H1 (cell line): ENCODE measurements around the gene SLC4A1. TPM values are rescaled to one million over a fixed set of nuclear protein-coding genes. Genes with fewer than 3 reads are reported as not detected.
A peak's percentile ranks its signal among the peaks of the same experiment; 100 is the strongest.

ENCODE experiments used
- CTCF ChIA-PET: fragments of 300-600 bp; sonication (Branson Sonifier 250); formaldehyde crosslinking; loops from one replicate; lab custom pipeline; 2021; ENCODE audit not compliant: partially characterized antibody; lab: Charles Lee
- POLR2A ChIA-PET: fragments of 300-600 bp; sonication (Branson Sonifier 250); formaldehyde crosslinking; loops from one replicate; lab custom pipeline; 2021; ENCODE audit warnings: inconsistent platforms; ENCODE audit not compliant: partially characterized antibody; lab: Charles Lee
- DNase-seq, 2 experiments: peaks; one replicate each; pipeline versions ENCODE4 v3.0.0 to v3.0.0-alpha.2; 2010 to 2022; ENCODE audit warnings: low spot score in 2 of 2, low read depth in 1 of 2, mixed read lengths in 1 of 2
- FAIRE-seq: peaks from 2 replicates; lab custom pipeline; 2011; peaks lifted over from hg19 to GRCh38; lab: Jason Lieb, UNC
- H2AFZ ChIP-seq: 2 replicates; pipeline ENCODE4 v1.8.1; 2012; ENCODE audit warnings: low read length, inconsistent platforms
- H2AK5ac ChIP-seq: 2 replicates; pipeline ENCODE4 v1.6.1; 2013; ENCODE audit warnings: low read depth, low read length
- H2BK120ac ChIP-seq: replicated peaks from 2 replicates; pipeline ENCODE3; 2013; ENCODE audit warnings: low read depth, low read length, inconsistent platforms
- H2BK12ac ChIP-seq: 2 replicates; pipeline ENCODE4 v1.6.1; 2013; ENCODE audit warnings: low read depth, low read length
- H2BK15ac ChIP-seq: 2 replicates; pipeline ENCODE4 v1.6.1; 2013; ENCODE audit warnings: low read length
- H2BK20ac ChIP-seq: 2 replicates; pipeline ENCODE4 v1.6.1; 2013; ENCODE audit warnings: low read length
- H2BK5ac ChIP-seq: 2 replicates; pipeline ENCODE4 v1.6.1; 2013; ENCODE audit warnings: low read depth, low read length
- H3K14ac ChIP-seq: 2 replicates; pipeline ENCODE4 v1.6.1; 2013; ENCODE audit warnings: inconsistent platforms; ENCODE audit not compliant: insufficient read length
- H3K18ac ChIP-seq: 2 replicates; pipeline ENCODE4 v1.6.1; 2013; ENCODE audit warnings: low read length; ENCODE audit errors: extremely low read depth
- H3K23ac ChIP-seq: 2 replicates; pipeline ENCODE4 v1.6.1; 2013; ENCODE audit warnings: inconsistent platforms; ENCODE audit not compliant: insufficient read length
- H3K23me2 ChIP-seq: 2 replicates; pipeline ENCODE4 v1.6.1; 2013; ENCODE audit warnings: low read depth, low read length
- H3K27ac ChIP-seq: 2 replicates; pipeline ENCODE4 v1.6.1; 2011; ENCODE audit warnings: low read depth, low read length, inconsistent platforms
- H3K27me3 ChIP-seq, 4 experiments: replicated peaks in 1 of 4; 1 replicate in 1 of 4; 2 replicates in 3 of 4; pipeline versions ENCODE4 v1.6.1 to v1.8.1; 2011 to 2013; ENCODE audit warnings: low read length in 3 of 4, mild to moderate bottlenecking in 3 of 4, inconsistent platforms in 2 of 4, mixed read lengths in 2 of 4, moderate library complexity in 1 of 4; ENCODE audit not compliant: control insufficient read depth in 3 of 4, insufficient read depth in 3 of 4; ENCODE audit errors: extremely low read depth in 1 of 4
- H3K36me3 ChIP-seq, 4 experiments: 2 replicates each; pipeline versions ENCODE4 v1.6.1 to v1.8.1; 2011 to 2013; ENCODE audit warnings: mild to moderate bottlenecking in 4 of 4, low read length in 3 of 4, moderate library complexity in 2 of 4, control low read depth in 1 of 4, inconsistent platforms in 1 of 4; ENCODE audit not compliant: insufficient read depth in 4 of 4, control insufficient read depth in 2 of 4
- H3K4ac ChIP-seq: replicated peaks from 2 replicates; pipeline ENCODE3; 2013; ENCODE audit warnings: low read length, low read depth, mixed read lengths, inconsistent platforms; ENCODE audit not compliant: insufficient read length
- H3K4me1 ChIP-seq, 4 experiments: replicated peaks in 1 of 4; 1 replicate in 1 of 4; 2 replicates in 3 of 4; pipeline versions ENCODE4 v1.6.1 to v1.8.1; 2011 to 2013; ENCODE audit warnings: low read length in 3 of 4, inconsistent platforms in 2 of 4, mixed read lengths in 1 of 4; ENCODE audit not compliant: insufficient read depth in 4 of 4, control insufficient read depth in 3 of 4
- H3K4me2 ChIP-seq, 2 experiments: 2 replicates each; pipeline versions ENCODE4 v1.6.1 to v1.8.1; 2011 to 2013; ENCODE audit warnings: low read depth in 2 of 2, low read length in 2 of 2, control low read depth in 1 of 2, inconsistent platforms in 1 of 2, mild to moderate bottlenecking in 1 of 2; ENCODE audit not compliant: insufficient read depth in 1 of 2
- H3K4me3 ChIP-seq, 4 experiments: fragments of 200-600, 300-600 bp in 1 of 4; sonication (generic), shearing (Covaris generic), sonication (Bioruptor Twin) in 1 of 4; 2 replicates each; pipeline versions ENCODE4 v1.5.1 to v1.8.1; 2011 to 2016; ENCODE audit warnings: low read length in 4 of 4, low read depth in 3 of 4, control low read depth in 2 of 4, inconsistent platforms in 2 of 4, mild to moderate bottlenecking in 2 of 4, mixed read lengths in 1 of 4, moderate library complexity in 1 of 4; ENCODE audit not compliant: insufficient read depth in 2 of 4; ENCODE audit errors: extremely low read depth in 1 of 4
- H3K56ac ChIP-seq: replicated peaks from 2 replicates; pipeline ENCODE3; 2013; ENCODE audit warnings: low read depth, mild to moderate bottlenecking, mixed read lengths, low read length, inconsistent platforms; ENCODE audit not compliant: insufficient read length
- H3K79me1 ChIP-seq: 2 replicates; pipeline ENCODE4 v1.6.1; 2013; ENCODE audit warnings: low read depth, low read length, control low read depth
- H3K79me2 ChIP-seq, 2 experiments: 2 replicates each; pipeline versions ENCODE4 v1.6.1 to v1.8.1; 2012 to 2013; ENCODE audit warnings: low read length in 2 of 2, mild to moderate bottlenecking in 2 of 2, inconsistent platforms in 1 of 2; ENCODE audit not compliant: insufficient read depth in 2 of 2, control insufficient read depth in 1 of 2
- H3K9ac ChIP-seq, 4 experiments: replicated peaks in 1 of 4; 1 replicate in 1 of 4; 2 replicates in 3 of 4; pipeline versions ENCODE4 v1.6.1 to v1.8.1; 2011 to 2013; ENCODE audit warnings: low read depth in 3 of 4, low read length in 3 of 4, control low read depth in 2 of 4, mild to moderate bottlenecking in 2 of 4, moderate library complexity in 2 of 4, inconsistent platforms in 1 of 4; ENCODE audit errors: extremely low read depth in 1 of 4
- H3K9me3 ChIP-seq, 2 experiments: 2 replicates each; pipeline versions ENCODE4 v1.6.1 to v1.8.1; 2012 to 2013; ENCODE audit warnings: mild to moderate bottlenecking in 2 of 2, moderate library complexity in 2 of 2, control low read depth in 1 of 2, inconsistent platforms in 1 of 2, low read depth in 1 of 2, low read length in 1 of 2, mixed read lengths in 1 of 2; ENCODE audit not compliant: insufficient read depth in 2 of 2
- H4K20me1 ChIP-seq, 2 experiments: replicated peaks in 1 of 2; 2 replicates each; pipeline versions ENCODE3 to v1.8.1; 2011 to 2013; ENCODE audit warnings: inconsistent platforms in 2 of 2, low read length in 2 of 2, mild to moderate bottlenecking in 1 of 2; ENCODE audit not compliant: insufficient read depth in 2 of 2, control insufficient read depth in 1 of 2
- H4K5ac ChIP-seq: 2 replicates; pipeline ENCODE4 v1.6.1; 2013; ENCODE audit warnings: low read length, low read depth, mixed read lengths, inconsistent platforms; ENCODE audit not compliant: insufficient read length
- H4K8ac ChIP-seq: 2 replicates; pipeline ENCODE4 v1.8.0; 2013; ENCODE audit warnings: mild to moderate bottlenecking, moderate library complexity, low read length, inconsistent platforms; ENCODE audit not compliant: insufficient read depth; ENCODE audit errors: extremely low read depth
- H4K91ac ChIP-seq: replicated peaks from 2 replicates; pipeline ENCODE3; 2013; ENCODE audit warnings: low read length, mixed read lengths, inconsistent platforms; ENCODE audit not compliant: insufficient read length
- POLR2A ChIP-seq, 2 experiments: IDR thresholded peaks; 1 replicate in 1 of 2; 2 replicates in 1 of 2; pipeline ENCODE4 v1.6.1; 2011; ENCODE audit warnings: low read depth in 2 of 2, low read length in 2 of 2, mild to moderate bottlenecking in 2 of 2; ENCODE audit errors: control extremely low read depth in 1 of 2
- RFX5 ChIP-seq: IDR thresholded peaks from 2 replicates; pipeline ENCODE4 v1.6.1; 2011; ENCODE audit warnings: low read depth, low read length, improper control_type of control experiment, borderline replicate concordance
- WGBS, 2 experiments: shearing (Covaris generic) in 1 of 2; methylation state at CpG; one replicate each; pipeline versions ENCODE4 v1.1.6 to v1.1.7; 2013 to 2015; ENCODE audit warnings: low lambda C conversion rate in 2 of 2, mixed read lengths in 2 of 2, inconsistent platforms in 1 of 2, low coverage in 1 of 2, missing lambda C conversion rate in 1 of 2; ENCODE audit not compliant: insufficient replicate concordance in 2 of 2, insufficient coverage in 1 of 2, insufficient read length in 1 of 2; ENCODE audit errors: extremely low coverage in 1 of 2, missing lambda C conversion rate in 1 of 2; 5-methylcytosine and 5-hydroxymethylcytosine counted together
- polyA plus RNA-seq, 7 experiments: library from polyadenylated mRNA; depleted of rRNA in 3 of 7; stranded (reverse) in 5 of 7; unstranded in 2 of 7; fragments of >200 nt in 5 of 7; fragments of 200-250 nt in 2 of 7; gene quantifications; 1 replicate in 5 of 7; 2 replicates in 1 of 7; 4 replicates in 1 of 7; pipeline versions ENCODE4 v1.2.1 to v1.2.3, GENCODE V29; 2011 to 2013; ENCODE audit warnings: missing spikeins in 2 of 7, mixed read lengths in 2 of 7
- total RNA-seq: library from RNA; stranded (reverse); fragmentation: NEBNext Ultra II Directional; extraction: Animal tissue kit (Norgen Biotek cat#: 25700); gene quantifications from 2 replicates; pipeline ENCODE4 v1.2.1, GENCODE V29; 2021

The SLC4A1 gene
- total and polyA plus RNA-seq, 2 of the 8 experiments (the other 6 are each of a cell fraction or from before 2014, with no cell fraction given): 0.08 TPM; not detected in 1

DNA sequence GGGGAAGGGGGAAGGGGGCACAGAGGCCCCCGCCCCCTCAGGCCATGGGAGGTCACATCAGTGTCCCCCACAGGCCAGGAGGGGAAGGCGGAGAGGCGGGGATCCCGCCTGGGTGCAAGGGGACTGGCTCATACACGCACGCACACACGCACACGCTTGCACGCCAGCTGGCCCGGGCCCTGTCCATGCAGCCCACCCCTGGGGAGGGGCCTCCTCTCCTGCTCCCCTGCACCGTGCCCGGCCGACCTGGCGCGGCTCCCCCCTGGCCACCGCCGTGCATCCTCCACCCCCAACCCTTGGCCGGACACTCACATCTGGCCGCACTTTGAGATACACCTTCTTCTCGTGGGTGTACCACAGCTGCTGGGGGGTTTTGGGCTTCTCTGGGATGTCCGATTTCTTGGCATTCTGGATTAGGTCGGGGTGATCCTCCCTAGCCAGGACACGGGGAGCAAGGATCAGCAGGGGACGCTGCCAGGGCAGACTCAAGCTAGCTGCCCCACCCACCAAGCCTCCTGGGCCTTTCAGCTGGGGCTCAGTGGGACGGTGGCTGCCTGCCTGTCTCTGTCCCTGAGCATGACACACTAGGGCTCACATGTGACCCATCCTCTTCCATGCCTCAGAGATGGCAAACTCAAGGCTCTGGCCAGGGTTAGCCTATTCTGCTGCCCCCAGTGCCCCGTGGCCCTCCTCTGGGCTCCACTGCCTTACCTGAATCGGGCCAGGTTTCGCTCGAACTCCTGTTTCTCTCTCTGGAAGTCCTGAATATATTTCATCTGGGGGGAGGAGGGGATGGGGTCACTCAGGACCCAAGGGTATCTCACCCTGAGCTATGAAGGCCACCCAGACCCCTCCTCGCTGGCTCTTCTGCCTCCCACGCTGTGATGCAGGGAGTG is 55.2 kb downstream of the SLC4A1 start:
- ChIA-PET CTCF (interaction anchor here (0.6 to 12.7 kb wide), 12 partner anchors 9 to 138 kb away, joined by 3 to 158 read pairs (median 10); partner anchors contain the start of genes GRN and SLC25A39), POLR2A (interaction anchor here (0.7 to 10.4 kb wide), 9 partner anchors 9 to 118 kb away, joined by 3 to 135 read pairs (median 4); partner anchors contain the start of genes ATXN7L3, SLC25A39 and TMUB2)
- Histone ChIP-seq H2BK5ac (no peak overlapping the region), H3K27me3 (no peaks in the 10 kb centered on the region), H2BK120ac (no peak overlapping the region), H2AK5ac (no peak overlapping the region), H4K20me1 (peaks cover 0 to 13% of the 10 kb centered on the region in 2 experiments), H2BK20ac (no peak overlapping the region), H4K8ac (no peak overlapping the region), H3K4ac (no peak overlapping the region), H3K4me1 (peaks cover 2 to 20% (median 6%) of the 10 kb centered on the region in 4 experiments), H4K5ac (no peak overlapping the region), H3K9me3 (no peaks in the 10 kb centered on the region), H2BK15ac (no peak overlapping the region), H3K4me2 (no peak overlapping the region), H3K23me2 (peaks cover 4% of the 10 kb centered on the region), H4K91ac (no peak overlapping the region), H3K27ac (no peak overlapping the region), H3K9ac (0 out of 7 replicates have a peak overlapping the region, but pooled peaks of 1 of the 4 experiments have one; percentile 2), H3K14ac (no peak overlapping the region), H3K36me3 (peaks cover 38 to 73% (median 55%) of the 10 kb centered on the region in 4 experiments), H3K4me3 (no peak overlapping the region), H2BK12ac (no peak overlapping the region), H3K23ac (no peak overlapping the region), H3K79me1 (peaks cover 9% of the 10 kb centered on the region), H3K79me2 (peaks cover 9 to 18% of the 10 kb centered on the region in 2 experiments), H3K18ac (no peak overlapping the region), H2AFZ (no peak overlapping the region), H3K56ac (no peak overlapping the region)
- DNase-seq (no peak), FAIRE-seq (no peak)
- TF ChIP-seq POLR2A (IDR thresholded peaks at IDR 0.05; ENCODE audit: control extremely low read depth in 1 of 2, low read depth in 2 of 2, low read length in 2 of 2) (peak in 1 of 2 experiments; percentile 59; a peak in 1 of 3 replicates), RFX5 (no peak)
- 92% methylated on average over 20 of the region's 31 CpGs; no CpG with 5 or more reads in 1 of the 2 experiments for WGBS, 2 experiments
